NT2/D1 (cell line): ENCODE measurements around the gene SMAD2.

ENCODE experiments used
- YY1 ChIP-seq: IDR thresholded peaks from 2 replicates; pipeline ENCODE4 v1.6.1; 2011; ENCODE audit not compliant: insufficient read length, insufficient read depth
- ZNF274 ChIP-seq: IDR thresholded peaks from 2 replicates; pipeline ENCODE4 v1.6.1; 2011; ENCODE audit warnings: mild to moderate bottlenecking, low read depth, low read length

DNA sequence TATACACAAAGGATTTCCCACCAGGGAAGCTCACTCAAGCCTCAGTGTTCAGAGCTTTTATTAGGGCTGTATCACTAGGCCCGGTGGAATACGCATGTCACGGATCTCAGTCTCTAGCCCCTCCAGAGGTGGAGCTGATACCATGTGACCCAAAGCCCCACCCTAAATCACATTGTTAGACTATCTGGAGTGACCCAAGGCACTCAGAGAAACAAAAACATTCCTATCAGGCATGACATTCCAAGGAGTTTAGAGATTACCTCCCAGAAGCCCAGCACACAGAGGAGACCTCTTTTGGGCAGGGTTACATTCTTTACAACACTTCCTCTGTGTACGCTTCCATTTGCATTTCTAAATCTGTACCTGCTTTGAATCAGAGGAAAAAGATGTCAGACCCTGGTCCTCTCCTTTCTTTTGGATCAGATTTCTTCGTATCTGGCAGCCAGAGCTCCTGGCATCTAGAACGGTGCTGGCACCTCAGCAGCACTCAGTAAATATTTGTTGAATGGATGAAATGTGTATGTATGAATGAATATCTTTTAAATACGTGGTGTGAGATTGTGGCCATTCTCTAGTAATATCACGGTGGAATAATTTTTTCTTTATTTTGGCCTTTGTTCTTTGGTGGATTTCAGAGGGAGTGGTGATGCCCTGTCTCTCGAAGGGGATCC is 37.7 kb upstream of the SMAD2 start:
- TF ChIP-seq YY1 (no peak), ZNF274 (no peak)
